ENCODE results near the gene STK33. TPM values are rescaled to one million over a fixed set of nuclear protein-coding genes. Genes with fewer than 3 reads are reported as not detected.
A peak's percentile ranks its signal among the peaks of the same experiment; 100 is the strongest.

The STK33 gene
- total and polyA plus RNA-seq, 12 donors = 6.8 to 36.0 (median 17.2) TPM

DNA sequence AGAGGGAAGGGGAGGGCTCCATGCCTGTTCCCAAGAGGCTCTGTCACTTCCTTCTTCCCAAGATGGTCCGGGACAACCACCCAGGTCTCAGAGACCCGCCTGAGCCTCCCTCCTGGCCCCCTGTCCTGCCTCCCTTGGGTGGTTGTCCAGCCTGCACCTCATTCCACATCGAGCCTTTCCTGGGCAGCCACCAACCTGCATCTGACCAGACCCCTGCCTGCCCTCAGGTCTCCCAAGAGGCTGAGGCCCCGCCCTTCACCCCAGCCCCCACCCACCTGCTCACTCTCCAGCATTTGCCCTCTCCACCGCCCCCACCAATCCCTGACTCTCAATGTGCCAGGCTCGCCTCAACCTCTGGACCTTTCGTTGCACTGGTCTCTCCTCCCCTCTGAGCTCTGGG is 232.8 kb downstream of the STK33 start:
- Histone ChIP-seq H3K27ac (no peak overlapping the region), H3K9me3 (replicated peaks in 1 of 3) (no peaks in the 10 kb centered on the region), H3K4me1 (replicated peaks in 1 of 2) (no peaks in the 10 kb centered on the region), H3K36me3 (replicated peaks in 1 of 2) (no peaks in the 10 kb centered on the region), H3K4me3 (no peak overlapping the region), H3K27me3 (no peaks in the 10 kb centered on the region)
- WGBS, 4 donors = 92 to 98% (median 95%) methylated on average over 7 of the region's 7 CpGs
- no peak for DNase-seq
- intact Hi-C loops (cut with DNase I) = no loop called here
- TF ChIP-seq, protein P1, sequence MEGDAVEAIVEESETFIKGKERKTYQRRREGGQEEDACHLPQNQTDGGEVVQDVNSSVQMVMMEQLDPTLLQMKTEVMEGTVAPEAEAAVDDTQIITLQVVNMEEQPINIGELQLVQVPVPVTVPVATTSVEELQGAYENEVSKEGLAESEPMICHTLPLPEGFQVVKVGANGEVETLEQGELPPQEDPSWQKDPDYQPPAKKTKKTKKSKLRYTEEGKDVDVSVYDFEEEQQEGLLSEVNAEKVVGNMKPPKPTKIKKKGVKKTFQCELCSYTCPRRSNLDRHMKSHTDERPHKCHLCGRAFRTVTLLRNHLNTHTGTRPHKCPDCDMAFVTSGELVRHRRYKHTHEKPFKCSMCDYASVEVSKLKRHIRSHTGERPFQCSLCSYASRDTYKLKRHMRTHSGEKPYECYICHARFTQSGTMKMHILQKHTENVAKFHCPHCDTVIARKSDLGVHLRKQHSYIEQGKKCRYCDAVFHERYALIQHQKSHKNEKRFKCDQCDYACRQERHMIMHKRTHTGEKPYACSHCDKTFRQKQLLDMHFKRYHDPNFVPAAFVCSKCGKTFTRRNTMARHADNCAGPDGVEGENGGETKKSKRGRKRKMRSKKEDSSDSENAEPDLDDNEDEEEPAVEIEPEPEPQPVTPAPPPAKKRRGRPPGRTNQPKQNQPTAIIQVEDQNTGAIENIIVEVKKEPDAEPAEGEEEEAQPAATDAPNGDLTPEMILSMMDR (IDR thresholded peaks at IDR 0.05) = no peak
- TF ChIP-seq POLR2A (IDR thresholded peaks at IDR 0.05) = no peak

DNA sequence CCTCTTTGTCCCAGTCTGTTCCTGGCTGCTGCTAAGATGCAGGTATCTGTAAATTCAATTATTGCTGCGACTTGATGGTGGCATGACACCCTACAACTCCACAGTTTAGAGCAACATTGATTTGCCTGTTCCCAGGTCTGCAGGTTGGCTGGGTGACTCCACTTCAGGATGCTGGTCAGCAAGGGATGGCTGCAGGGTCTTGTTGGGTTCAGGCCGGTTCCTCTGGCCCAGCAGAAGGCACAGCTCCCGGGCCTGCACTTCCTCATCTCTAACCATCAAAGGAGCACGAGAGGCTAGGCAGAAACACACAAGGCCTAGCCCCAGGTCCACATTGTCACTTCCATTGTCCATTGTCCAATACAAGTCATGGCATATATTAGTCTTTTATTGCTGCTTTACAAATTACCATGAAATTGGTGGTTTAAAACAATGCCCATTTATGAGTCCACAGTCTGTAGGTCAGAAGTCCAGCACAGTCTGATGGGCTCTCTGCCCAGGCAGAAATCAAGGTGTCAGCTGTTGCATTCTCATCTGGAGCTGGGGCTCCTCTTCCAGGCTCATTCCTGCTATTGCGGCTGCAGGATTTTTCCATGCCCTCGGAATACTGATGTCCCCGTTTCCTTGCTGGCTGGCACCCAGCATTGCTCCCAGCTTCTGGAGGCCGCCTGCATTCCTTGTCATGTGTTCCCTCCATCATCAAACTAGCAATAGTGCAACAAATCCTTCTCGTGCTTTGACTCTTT is 233.8 kb downstream of the STK33 start:
- no peaks in the 10 kb centered on the region for H3K27me3 ChIP-seq
- H3K4me1 ChIP-seq (replicated peaks in 1 of 2) = no peaks in the 10 kb centered on the region
- peak in 1 of 7 donors; percentile 21 for DNase-seq
- intact Hi-C loops (cut with DNase I) = no loop called here
- 80 to 94% (median 92%) methylated on average over 6 to 9 of the region's 9 CpGs for WGBS, 4 donors
- H3K36me3 ChIP-seq (replicated peaks in 1 of 2) = no peaks in the 10 kb centered on the region
- TF ChIP-seq, protein P1 (IDR thresholded peaks at IDR 0.05) = no peak
- no peak for TF ChIP-seq POLR2A (IDR thresholded peaks at IDR 0.05)
- no peaks in the 10 kb centered on the region for H3K9me3 ChIP-seq (replicated peaks in 1 of 3)
- H3K4me3 ChIP-seq = no peak overlapping the region
- H3K27ac ChIP-seq = no peak overlapping the region

DNA sequence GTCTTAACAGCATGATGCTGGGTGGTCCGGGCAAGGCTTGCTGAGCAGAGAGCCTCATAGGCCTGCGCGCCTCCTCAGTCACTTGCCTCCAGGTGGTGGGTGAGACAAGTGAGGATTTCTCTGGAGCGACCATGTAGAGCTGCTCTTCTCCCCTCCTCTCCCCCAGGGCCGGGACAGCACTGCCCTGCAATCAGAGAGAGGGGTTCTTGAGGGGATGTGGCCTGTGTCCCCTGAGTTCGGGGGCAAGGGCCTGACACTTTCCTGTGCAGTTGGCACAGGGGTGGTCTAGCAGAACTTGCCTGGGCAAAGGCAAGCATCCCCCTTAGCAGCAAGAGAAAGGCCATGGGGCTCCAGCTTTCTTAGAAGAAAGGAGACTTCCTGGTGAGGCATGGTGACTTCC is 234.5 kb downstream of the STK33 start:
- H3K27me3 ChIP-seq = no peaks in the 10 kb centered on the region
- intact Hi-C loops (cut with DNase I) = no loop called here
- no peaks in the 10 kb centered on the region for H3K4me1 ChIP-seq (replicated peaks in 1 of 2)
- 83 to 95% (median 89%) methylated on average over 6 of the region's 6 CpGs for WGBS, 4 donors
- TF ChIP-seq, protein P1 (IDR thresholded peaks at IDR 0.05) = no peak
- TF ChIP-seq POLR2A (IDR thresholded peaks at IDR 0.05) = no peak
- H3K36me3 ChIP-seq (replicated peaks in 1 of 2) = no peaks in the 10 kb centered on the region
- no peak overlapping the region for H3K4me3 ChIP-seq
- H3K9me3 ChIP-seq (replicated peaks in 1 of 3) = no peaks in the 10 kb centered on the region
- no peak overlapping the region for H3K27ac ChIP-seq
- DNase-seq = no peak

DNA sequence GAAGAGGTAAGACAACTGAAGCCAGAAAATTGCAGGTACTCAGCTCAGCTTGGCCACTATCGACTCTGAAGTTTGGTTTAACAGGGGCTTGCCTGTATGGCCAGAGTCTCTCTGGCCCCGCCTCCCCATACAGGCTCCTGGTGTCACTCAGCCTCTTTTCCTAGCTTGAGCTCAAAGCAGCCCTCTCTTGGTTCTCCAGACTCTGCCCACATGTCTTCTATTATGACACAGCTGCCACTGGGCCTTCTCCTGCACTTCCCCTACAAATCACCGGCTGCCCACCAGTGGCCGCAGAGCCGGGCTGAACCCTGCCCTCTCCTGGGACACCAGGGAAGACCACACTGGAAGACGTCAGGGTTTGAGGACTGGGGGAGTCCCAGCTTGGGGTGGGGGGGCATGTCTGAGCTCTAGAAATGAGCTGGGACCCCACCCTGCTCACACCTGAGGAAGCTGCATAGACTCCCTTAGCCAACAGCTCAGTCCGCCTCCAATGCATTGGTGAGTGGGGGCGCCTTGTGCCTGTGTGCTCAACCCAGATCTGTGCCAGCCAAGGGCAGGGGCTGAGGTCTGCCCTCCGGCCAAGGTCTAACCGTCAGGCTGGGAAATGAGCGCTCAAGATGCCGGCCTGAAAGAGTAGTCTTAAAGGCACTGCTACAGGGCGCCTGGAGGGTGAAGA is 236.0 kb downstream of the STK33 start:
- TF ChIP-seq, protein P1 (IDR thresholded peaks at IDR 0.05) = no peak
- no peak for TF ChIP-seq POLR2A (IDR thresholded peaks at IDR 0.05)
- intact Hi-C loops (cut with DNase I) = no loop called here
- 90 to 93% (median 92%) methylated on average over 11 to 13 of the region's 13 CpGs for WGBS, 4 donors
- no peaks in the 10 kb centered on the region for H3K36me3 ChIP-seq (replicated peaks in 1 of 2)
- no peaks in the 10 kb centered on the region for H3K4me1 ChIP-seq (replicated peaks in 1 of 2)
- H3K27ac ChIP-seq = no peak overlapping the region
- H3K9me3 ChIP-seq (replicated peaks in 1 of 3) = no peaks in the 10 kb centered on the region
- H3K27me3 ChIP-seq = no peaks in the 10 kb centered on the region
- DNase-seq = no peak
- H3K4me3 ChIP-seq = no peak overlapping the region

Data from adrenal gland (tissue), 12 donors.